ENCODE data around the gene OR10AD1.
"Not testable (repeated sequence)": the region's sequence is repeated elsewhere in the genome, so short reads cannot be mapped to it uniquely, and the experiment has no call there.

The OR10AD1 gene

GRCh38 chr12:48163150-48163747 lies 39.8 kb downstream of the OR10AD1 start:
- in situ Hi-C loops (cut with MboI; ENCODE audit: low sequenced_read_pairs) = no loop called here

DNA sequence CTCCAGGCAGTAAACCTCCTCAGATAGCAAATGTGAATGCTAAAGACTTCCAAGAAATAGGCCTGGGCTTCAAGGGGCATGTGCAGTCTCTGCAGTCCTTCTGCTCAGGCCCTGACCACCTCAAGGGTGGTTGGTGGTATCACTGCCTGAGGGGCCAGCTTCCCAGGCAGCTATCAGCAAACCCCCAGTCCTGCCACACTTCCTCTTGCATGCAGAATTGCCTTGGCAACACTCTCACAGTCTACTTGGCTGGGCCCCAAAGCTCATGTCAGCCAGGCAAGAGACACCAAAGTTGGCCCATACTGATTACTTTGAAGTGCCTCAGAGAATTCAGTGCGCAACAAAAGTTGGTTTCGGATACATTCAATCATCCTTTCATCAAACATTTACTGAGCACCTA lies 42.3 kb downstream of the OR10AD1 start:
- in situ Hi-C loops (cut with MboI; ENCODE audit: low sequenced_read_pairs) = no loop called here

GRCh38 chr12:48160046-48160445 lies 43.0 kb downstream of the OR10AD1 start:
- in situ Hi-C loops (cut with MboI; ENCODE audit: low sequenced_read_pairs) = no loop called here

DNA sequence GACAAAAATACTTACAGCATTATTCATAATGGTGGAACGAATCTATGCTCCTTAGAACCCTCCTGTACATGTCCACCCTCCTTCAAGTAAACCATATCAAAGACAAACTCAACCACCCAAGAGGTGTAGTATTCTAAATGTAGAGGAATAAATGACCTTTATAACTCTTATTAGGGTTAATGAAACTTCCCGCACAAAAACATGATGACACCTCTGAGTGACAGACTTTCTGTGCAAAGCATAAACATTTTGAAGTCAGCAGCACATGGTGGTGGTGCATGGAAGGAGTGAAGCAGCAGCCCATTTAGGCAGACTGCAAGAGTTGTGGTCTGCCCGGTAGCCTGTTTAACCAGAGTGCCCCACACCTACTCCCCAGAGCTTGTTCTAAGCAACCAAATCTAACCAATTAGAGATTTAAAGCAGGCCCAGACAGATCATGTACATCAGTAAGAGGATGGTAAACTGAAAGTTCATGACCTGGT lies 45.2 kb downstream of the OR10AD1 start:
- in situ Hi-C loops (cut with MboI; ENCODE audit: low sequenced_read_pairs) = no loop called here

DNA sequence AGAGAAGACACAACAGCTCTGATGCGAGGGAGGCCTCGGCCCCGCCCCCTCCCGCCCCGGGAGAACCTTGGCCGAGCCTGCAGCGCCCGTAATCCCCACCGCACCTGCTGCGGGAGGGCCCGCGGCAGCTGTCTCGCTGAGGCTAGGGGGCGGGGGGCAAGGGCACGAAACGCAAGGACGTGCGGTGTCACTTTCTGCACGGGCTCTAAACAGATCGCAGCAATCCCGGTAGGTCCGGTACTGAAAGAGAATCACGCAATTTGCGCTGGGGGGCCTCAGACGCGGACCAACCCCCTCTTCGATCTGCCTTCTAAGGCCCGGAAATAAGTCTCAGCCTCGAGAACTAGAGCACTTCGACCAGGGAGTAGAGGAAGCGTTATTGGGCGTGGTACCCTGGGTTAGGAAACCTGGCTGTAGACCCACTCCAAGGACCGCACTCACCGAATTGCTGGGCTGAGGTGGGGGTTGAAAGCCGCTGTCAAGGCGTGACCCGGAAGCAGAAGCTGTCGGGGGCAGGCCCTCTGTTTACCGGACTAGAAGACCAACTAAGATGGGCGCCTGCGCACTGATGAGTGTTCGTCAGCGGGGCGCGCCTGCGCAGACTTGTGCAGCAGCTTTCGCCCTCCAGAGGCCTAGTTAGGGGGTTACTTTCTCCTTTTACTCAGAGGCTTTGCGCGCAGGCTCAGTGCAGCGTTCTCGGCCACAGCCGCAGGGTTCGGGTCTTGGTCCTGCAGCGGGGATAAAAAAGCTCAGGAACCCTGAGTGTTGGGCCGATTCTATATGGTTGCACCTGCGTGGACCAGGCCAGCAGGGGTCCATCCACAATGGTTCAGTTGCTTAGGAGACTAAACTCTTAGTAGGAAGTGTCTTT lies 45.8 kb downstream of the OR10AD1 start, which contains the start of gene ASB8:
TSS of gene ASB8 (minus strand) at position 498 of the 871 bp plus-strand sequence. CDS start 4,019 bp downstream, outside the sequence.
- in situ Hi-C loops (cut with MboI; ENCODE audit: low sequenced_read_pairs) = no loop called here

GRCh38 chr12:48156652-48157017 lies 46.5 kb downstream of the OR10AD1 start:
- in situ Hi-C loops (cut with MboI; ENCODE audit: low sequenced_read_pairs) = no loop called here

DNA sequence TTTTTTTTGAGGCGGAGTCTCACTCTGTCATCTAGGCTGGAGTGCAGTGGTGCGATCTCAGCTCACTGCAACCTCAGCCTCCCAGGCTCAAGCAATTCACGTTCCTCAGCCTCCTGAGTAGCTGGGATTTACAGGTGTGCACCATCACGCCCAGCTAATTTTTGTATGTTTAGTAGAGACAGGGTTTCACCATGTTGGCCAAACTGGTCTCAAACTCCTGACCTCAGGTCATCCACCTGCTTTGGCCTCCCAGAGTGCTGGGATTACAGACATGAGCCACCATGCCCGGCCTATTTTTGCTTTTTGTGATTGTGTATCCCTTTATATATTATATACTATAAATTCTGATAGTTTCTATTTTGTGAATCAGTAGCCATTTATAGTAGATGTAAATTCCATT lies 47.3 kb downstream of the OR10AD1 start:
- in situ Hi-C loops (cut with MboI; ENCODE audit: low sequenced_read_pairs) = not testable (repeated sequence)

Data from hTERT RPE-1 (cell line).